ENCODE measurements around the gene PLPP3.
"Not testable (repeated sequence)": the region's sequence is repeated elsewhere in the genome, so short reads cannot be mapped to it uniquely, and the experiment has no call there.

PLPP3 gene

GRCh38 chr1:56578963-56579875 is at the start of gene PLPP3:
Gene PLPP3 (minus strand): TSS chr1:56579563. CDS start chr1:56579016, 547 bp downstream.
- peaks cover 29% of the 10 kb centered on the region for H3K4me1 ChIP-seq (ENCODE audit: control insufficient read depth, insufficient read depth, low read length)
- H3K9me3 ChIP-seq (ENCODE audit: control insufficient read depth, low read length): no peaks in the 10 kb centered on the region
- no peaks in the 10 kb centered on the region for H3K27me3 ChIP-seq (ENCODE audit: control insufficient read depth, insufficient read depth, low read length)
- H3K4me3 ChIP-seq (ENCODE audit: low read length): peak within 1 kb of the TSS; percentile 39
- peak within 1 kb of the TSS; percentile 92 for H3K9ac ChIP-seq (ENCODE audit: low read length)
- no peaks in the 10 kb centered on the region for H3K36me3 ChIP-seq (ENCODE audit: control insufficient read depth, insufficient read depth, low read length)

- no peaks in the 10 kb centered on the region for H3K36me3 ChIP-seq (ENCODE audit: control insufficient read depth, insufficient read depth, low read length)
- H3K4me1 ChIP-seq (ENCODE audit: control insufficient read depth, insufficient read depth, low read length): peaks cover 4% of the 10 kb centered on the region
- no peak overlapping the region for H3K9ac ChIP-seq (ENCODE audit: low read length)
- H3K9me3 ChIP-seq (ENCODE audit: control insufficient read depth, low read length): no peaks in the 10 kb centered on the region
- no peak overlapping the region for H3K4me3 ChIP-seq (ENCODE audit: low read length)
- H3K27me3 ChIP-seq (ENCODE audit: control insufficient read depth, insufficient read depth, low read length): no peaks in the 10 kb centered on the region
Measured at GRCh38 chr1:56627636-56628039, 48.3 kb upstream of the PLPP3 start.

- Histone ChIP-seq H3K4me3 (ENCODE audit: low read length) (no peak overlapping the region), H3K27me3 (ENCODE audit: control insufficient read depth, insufficient read depth, low read length) (no peaks in the 10 kb centered on the region), H3K36me3 (ENCODE audit: control insufficient read depth, insufficient read depth, low read length) (no peaks in the 10 kb centered on the region), H3K9ac (ENCODE audit: low read length) (no peak overlapping the region), H3K9me3 (ENCODE audit: control insufficient read depth, low read length) (no peaks in the 10 kb centered on the region), H3K4me1 (ENCODE audit: control insufficient read depth, insufficient read depth, low read length) (peaks cover 4% of the 10 kb centered on the region)
Measured at GRCh38 chr1:56627019-56627635, 47.8 kb upstream of the PLPP3 start.

GRCh38 chr1:56626546-56626945 is 47.2 kb upstream of the PLPP3 start:
- Histone ChIP-seq H3K4me1 (ENCODE audit: control insufficient read depth, insufficient read depth, low read length) (peaks cover 4% of the 10 kb centered on the region), H3K27me3 (ENCODE audit: control insufficient read depth, insufficient read depth, low read length) (no peaks in the 10 kb centered on the region), H3K9ac (ENCODE audit: low read length) (no peak overlapping the region), H3K4me3 (ENCODE audit: low read length) (no peak overlapping the region), H3K36me3 (ENCODE audit: control insufficient read depth, insufficient read depth, low read length) (no peaks in the 10 kb centered on the region), H3K9me3 (ENCODE audit: control insufficient read depth, low read length) (no peaks in the 10 kb centered on the region)

- peaks cover 4% of the 10 kb centered on the region for H3K4me1 ChIP-seq (ENCODE audit: control insufficient read depth, insufficient read depth, low read length)
Measured at GRCh38 chr1:56625819-56626440, 46.6 kb upstream of the PLPP3 start.

GRCh38 chr1:56617141-56617540 is 37.8 kb upstream of the PLPP3 start:
- Histone ChIP-seq H3K36me3 (ENCODE audit: control insufficient read depth, insufficient read depth, low read length) (no peaks in the 10 kb centered on the region), H3K9ac (ENCODE audit: low read length) (no peak overlapping the region), H3K4me3 (ENCODE audit: low read length) (no peak overlapping the region)

More at GRCh38 chr1:56625819-56626440, 46.6 kb upstream of the PLPP3 start:
- Histone ChIP-seq H3K27me3 (ENCODE audit: control insufficient read depth, insufficient read depth, low read length) (no peaks in the 10 kb centered on the region), H3K36me3 (ENCODE audit: control insufficient read depth, insufficient read depth, low read length) (no peaks in the 10 kb centered on the region), H3K4me3 (ENCODE audit: low read length) (no peak overlapping the region), H3K9me3 (ENCODE audit: control insufficient read depth, low read length) (no peaks in the 10 kb centered on the region), H3K9ac (ENCODE audit: low read length) (no peak overlapping the region)

GRCh38 chr1:56610770-56611169 is 31.4 kb upstream of the PLPP3 start:
- H3K9me3 ChIP-seq (ENCODE audit: control insufficient read depth, low read length); H3K4me1 ChIP-seq (ENCODE audit: control insufficient read depth, insufficient read depth, low read length); H3K9ac ChIP-seq (ENCODE audit: low read length); H3K4me3 ChIP-seq (ENCODE audit: low read length); H3K36me3 ChIP-seq (ENCODE audit: control insufficient read depth, insufficient read depth, low read length); H3K27me3 ChIP-seq (ENCODE audit: control insufficient read depth, insufficient read depth, low read length): not testable (repeated sequence)

More at GRCh38 chr1:56617141-56617540, 37.8 kb upstream of the PLPP3 start:
- H3K4me1 ChIP-seq (ENCODE audit: control insufficient read depth, insufficient read depth, low read length): no peaks in the 10 kb centered on the region
- no peaks in the 10 kb centered on the region for H3K9me3 ChIP-seq (ENCODE audit: control insufficient read depth, low read length)
- H3K27me3 ChIP-seq (ENCODE audit: control insufficient read depth, insufficient read depth, low read length): no peaks in the 10 kb centered on the region

- not testable (repeated sequence) for H3K4me3 ChIP-seq (ENCODE audit: low read length); H3K9ac ChIP-seq (ENCODE audit: low read length); H3K36me3 ChIP-seq (ENCODE audit: control insufficient read depth, insufficient read depth, low read length); H3K27me3 ChIP-seq (ENCODE audit: control insufficient read depth, insufficient read depth, low read length); H3K9me3 ChIP-seq (ENCODE audit: control insufficient read depth, low read length); H3K4me1 ChIP-seq (ENCODE audit: control insufficient read depth, insufficient read depth, low read length)
Measured at GRCh38 chr1:56610097-56610496, 30.7 kb upstream of the PLPP3 start.

GRCh38 chr1:56595397-56596191 is 16.2 kb upstream of the PLPP3 start:
- H3K9me3 ChIP-seq (ENCODE audit: control insufficient read depth, low read length); H3K27me3 ChIP-seq (ENCODE audit: control insufficient read depth, insufficient read depth, low read length): not testable (repeated sequence)

GRCh38 chr1:56591909-56592308 is 12.5 kb upstream of the PLPP3 start:
- H3K27me3 ChIP-seq (ENCODE audit: control insufficient read depth, insufficient read depth, low read length): no peaks in the 10 kb centered on the region
- H3K9me3 ChIP-seq (ENCODE audit: control insufficient read depth, low read length): no peaks in the 10 kb centered on the region
- no peak overlapping the region for H3K4me3 ChIP-seq (ENCODE audit: low read length)
- H3K36me3 ChIP-seq (ENCODE audit: control insufficient read depth, insufficient read depth, low read length): no peaks in the 10 kb centered on the region
- no peaks in the 10 kb centered on the region for H3K4me1 ChIP-seq (ENCODE audit: control insufficient read depth, insufficient read depth, low read length)
- H3K9ac ChIP-seq (ENCODE audit: low read length): no peak overlapping the region

More at GRCh38 chr1:56595397-56596191, 16.2 kb upstream of the PLPP3 start:
- H3K9ac ChIP-seq (ENCODE audit: low read length); H3K4me1 ChIP-seq (ENCODE audit: control insufficient read depth, insufficient read depth, low read length); H3K36me3 ChIP-seq (ENCODE audit: control insufficient read depth, insufficient read depth, low read length); H3K4me3 ChIP-seq (ENCODE audit: low read length): not testable (repeated sequence)

GRCh38 chr1:56590520-56591011 is 11.2 kb upstream of the PLPP3 start:
- H3K36me3 ChIP-seq (ENCODE audit: control insufficient read depth, insufficient read depth, low read length): no peaks in the 10 kb centered on the region
- H3K27me3 ChIP-seq (ENCODE audit: control insufficient read depth, insufficient read depth, low read length): no peaks in the 10 kb centered on the region
- H3K9me3 ChIP-seq (ENCODE audit: control insufficient read depth, low read length): no peaks in the 10 kb centered on the region
- H3K4me3 ChIP-seq (ENCODE audit: low read length): no peak overlapping the region
- no peaks in the 10 kb centered on the region for H3K4me1 ChIP-seq (ENCODE audit: control insufficient read depth, insufficient read depth, low read length)
- H3K9ac ChIP-seq (ENCODE audit: low read length): no peak overlapping the region

Measured in mucosa of stomach (tissue), 1 donor.